ENCODE data around the gene CA5B.
A peak's percentile ranks its signal among the peaks of the same experiment; 100 is the strongest.
"Not testable (repeated sequence)": the region's sequence is repeated elsewhere in the genome, so short reads cannot be mapped to it uniquely, and the experiment has no call there.

The CA5B gene, protein sequence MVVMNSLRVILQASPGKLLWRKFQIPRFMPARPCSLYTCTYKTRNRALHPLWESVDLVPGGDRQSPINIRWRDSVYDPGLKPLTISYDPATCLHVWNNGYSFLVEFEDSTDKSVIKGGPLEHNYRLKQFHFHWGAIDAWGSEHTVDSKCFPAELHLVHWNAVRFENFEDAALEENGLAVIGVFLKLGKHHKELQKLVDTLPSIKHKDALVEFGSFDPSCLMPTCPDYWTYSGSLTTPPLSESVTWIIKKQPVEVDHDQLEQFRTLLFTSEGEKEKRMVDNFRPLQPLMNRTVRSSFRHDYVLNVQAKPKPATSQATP

GRCh38 chrX:15737959-15738902 is at the start of gene CA5B:
CA5B (plus strand) TSS chrX:15738270; CDS start chrX:15750024, 11,754 bp downstream.
- peak; percentile 91 for DNase-seq

GRCh38 chrX:15694941-15695451 is 43.1 kb upstream of the CA5B start:
- DNase-seq, result no peak

GRCh38 chrX:15696516-15696915 is 41.6 kb upstream of the CA5B start:
- no peak for DNase-seq

GRCh38 chrX:15702488-15703371 is 35.3 kb upstream of the CA5B start:
- DNase-seq, result no peak

DNA sequence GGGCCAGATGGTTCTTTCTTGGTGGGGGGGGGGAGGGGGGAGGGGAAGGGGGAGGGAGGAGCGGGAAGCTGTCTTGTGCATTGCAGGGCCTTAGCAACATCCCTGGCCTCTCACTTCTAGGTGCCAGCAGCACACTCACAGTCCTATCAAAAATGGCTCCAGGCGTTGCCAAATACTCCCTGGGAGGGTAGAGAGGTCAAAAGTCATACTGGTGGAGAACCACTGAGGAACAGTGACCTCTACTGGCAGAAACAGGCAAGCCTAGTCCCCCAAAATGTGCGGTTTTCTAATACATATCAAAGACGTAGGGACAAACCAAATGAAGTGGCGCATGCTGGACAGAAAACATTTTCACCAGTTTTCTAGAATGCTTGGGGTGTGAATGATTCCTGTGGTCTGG is 34.3 kb upstream of the CA5B start:
- not testable (repeated sequence) for DNase-seq

DNA sequence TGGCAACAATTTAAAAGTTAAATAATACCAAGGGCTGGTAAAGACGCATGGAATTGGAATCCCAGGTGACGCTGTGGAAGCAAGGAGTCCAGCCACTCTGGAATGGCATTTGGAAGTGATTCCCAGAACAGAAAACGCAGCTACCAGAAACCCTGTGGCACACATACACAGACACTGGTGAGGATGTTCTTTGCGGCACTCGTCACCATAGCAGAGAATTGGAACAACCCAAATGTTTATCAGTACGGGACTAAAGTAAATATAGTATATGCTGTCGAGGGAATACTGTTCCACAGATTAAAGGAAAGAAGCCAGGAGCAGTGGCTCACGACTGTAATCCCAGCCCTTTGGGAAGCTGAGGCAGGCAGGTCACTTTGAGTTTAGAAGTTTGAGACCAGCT is 33.8 kb upstream of the CA5B start:
- not testable (repeated sequence) for DNase-seq

- DNase-seq, result no peak
Measured at GRCh38 chrX:15714529-15714928, 23.5 kb upstream of the CA5B start.

DNA sequence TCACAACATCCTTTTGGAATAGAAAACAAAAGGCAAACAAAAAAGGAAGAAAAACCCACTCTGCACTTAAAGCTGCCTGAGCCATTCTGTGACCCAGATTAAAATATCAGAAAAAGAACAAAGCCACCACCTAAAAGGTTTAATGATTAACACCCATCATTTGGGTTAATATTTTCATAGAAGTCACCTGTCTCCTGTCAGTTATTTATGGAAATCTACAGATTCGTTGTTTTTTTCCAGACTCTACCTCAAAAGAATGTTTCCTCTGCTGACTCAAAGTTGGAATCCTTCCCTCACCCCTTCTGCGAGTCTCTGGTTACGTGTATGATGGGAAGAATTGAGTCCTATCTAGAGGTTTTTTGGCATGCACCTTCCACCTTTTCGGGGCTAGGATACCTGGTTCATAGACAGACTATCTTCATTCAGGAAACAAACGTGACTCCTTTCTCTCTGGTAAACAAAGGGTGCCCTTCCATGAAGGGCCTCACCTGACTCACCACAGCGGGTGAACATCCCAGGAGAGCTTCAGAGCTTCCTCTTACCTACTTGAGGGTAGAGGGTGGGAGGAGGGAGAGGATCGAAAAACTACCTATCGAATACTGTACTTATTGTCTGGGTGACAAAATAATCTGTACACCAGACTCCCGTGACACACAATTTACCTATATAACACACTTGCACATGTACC is 19.6 kb upstream of the CA5B start:
- DNase-seq, result no peak

- no peak for DNase-seq
Measured at GRCh38 chrX:15719324-15719968, 18.6 kb upstream of the CA5B start.

DNA sequence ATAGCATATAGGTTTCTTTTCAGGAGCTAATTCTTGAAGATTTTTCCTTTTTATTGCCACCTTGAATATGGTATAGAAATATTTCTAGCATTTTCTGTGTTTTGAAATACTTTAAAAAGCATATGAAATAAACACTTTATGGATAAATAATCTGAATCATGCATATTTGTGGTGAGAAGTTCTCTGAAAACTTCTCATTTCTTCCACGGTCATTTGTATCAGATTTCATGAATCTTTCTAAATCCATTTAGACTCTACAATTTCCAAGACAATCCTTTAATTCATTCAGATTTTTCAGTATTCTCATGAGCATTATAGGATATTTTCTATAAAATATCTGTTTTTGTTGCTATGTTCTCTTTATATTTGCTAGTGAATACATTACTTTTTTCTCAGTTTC is 16.2 kb upstream of the CA5B start:
- no peak for DNase-seq

DNA sequence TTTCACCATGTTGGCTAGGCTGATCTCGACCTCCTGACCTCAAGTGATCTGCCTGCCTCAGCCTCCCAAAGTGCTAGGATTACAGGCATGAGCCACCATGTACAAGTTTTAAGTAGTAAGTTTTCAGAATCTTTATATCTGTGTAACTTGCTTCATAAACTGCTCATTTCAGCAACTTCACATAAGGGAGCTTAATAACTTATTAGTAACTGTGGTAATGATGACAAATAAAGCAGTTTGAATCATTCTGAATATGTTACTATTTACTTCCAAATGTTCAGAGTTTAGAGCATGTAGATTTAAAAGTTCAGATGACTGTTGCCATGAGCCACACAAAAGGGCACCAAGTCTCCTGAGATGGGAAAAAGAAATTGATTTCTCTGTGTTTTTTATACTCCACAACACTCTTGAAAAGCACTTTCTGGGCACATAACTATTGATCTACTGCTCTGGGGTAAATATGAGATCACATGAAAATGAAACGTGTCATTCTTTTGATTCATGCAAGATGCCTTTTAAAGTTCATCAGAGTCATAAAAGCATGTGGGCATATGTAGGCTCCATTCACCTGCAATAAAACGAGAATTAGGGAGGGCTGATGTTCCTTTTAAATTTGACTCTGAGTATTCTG is 14.1 kb upstream of the CA5B start:
- no peak for DNase-seq

GRCh38 chrX:15724911-15725310 is 13.2 kb upstream of the CA5B start:
- no peak for DNase-seq

- DNase-seq, result not testable (repeated sequence)
Measured at GRCh38 chrX:15731368-15731767, 6.7 kb upstream of the CA5B start.

DNA sequence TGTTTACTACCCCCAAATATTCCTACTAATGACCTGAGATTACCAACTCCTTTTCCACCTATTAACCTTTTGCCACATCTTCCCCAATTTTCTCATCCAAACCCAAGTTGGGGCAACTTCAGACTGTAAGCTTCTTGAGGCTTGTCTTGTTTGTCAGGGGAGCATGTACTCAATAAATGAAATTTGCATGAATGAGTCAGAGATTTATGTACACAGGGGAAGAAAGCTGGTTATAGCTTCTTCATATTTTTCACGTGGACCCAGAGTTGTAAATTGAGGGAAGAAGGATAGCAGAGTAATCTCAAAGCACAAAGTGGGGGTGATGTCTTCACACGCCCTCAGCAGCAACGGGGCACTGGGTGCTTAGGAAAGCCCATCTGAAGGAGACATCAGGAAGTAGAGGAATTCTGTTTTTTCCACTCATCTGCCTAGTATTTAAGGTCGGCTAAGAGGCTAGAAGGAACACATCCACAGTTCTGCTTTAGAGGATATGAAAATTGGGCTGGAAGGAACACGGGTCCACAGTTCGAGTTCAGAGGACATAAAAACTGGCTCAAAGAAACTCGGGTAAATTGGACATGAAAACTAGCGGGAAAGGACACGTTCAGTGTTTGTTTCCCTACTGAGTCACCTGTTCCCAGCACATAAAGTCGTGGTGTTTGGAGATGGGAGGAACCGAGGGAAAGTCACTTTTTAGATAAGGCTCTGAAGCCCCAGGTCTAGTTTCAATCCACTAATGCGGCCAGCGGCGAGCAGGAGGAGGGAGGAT is 696 bp upstream of the CA5B start:
- DNase-seq, result no peak

DNA sequence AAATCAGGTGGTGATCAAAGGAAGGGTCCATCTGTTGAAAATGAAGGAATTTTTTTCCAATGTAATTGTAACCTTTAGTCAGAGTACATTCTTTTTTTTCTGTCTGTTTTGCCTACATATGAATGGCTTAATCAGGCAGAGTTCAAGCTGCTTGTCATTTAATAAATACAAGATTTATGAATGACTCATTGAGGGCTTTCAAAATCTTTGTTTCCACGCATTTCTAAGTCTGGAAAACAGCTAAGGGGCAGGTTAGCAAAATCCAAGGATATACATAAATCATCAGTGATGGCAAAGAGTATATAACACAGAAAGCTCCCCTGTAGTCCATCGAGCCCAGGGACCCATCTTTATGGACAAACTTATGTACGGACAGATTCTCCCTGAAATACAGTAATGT is 1.8 kb downstream of the CA5B start:
- no peak for DNase-seq

- DNase-seq, result no peak
Measured at GRCh38 chrX:15744181-15744867, 6.3 kb downstream of the CA5B start.

- DNase-seq, result no peak
Measured at GRCh38 chrX:15745179-15745578, 7.1 kb downstream of the CA5B start.

DNA sequence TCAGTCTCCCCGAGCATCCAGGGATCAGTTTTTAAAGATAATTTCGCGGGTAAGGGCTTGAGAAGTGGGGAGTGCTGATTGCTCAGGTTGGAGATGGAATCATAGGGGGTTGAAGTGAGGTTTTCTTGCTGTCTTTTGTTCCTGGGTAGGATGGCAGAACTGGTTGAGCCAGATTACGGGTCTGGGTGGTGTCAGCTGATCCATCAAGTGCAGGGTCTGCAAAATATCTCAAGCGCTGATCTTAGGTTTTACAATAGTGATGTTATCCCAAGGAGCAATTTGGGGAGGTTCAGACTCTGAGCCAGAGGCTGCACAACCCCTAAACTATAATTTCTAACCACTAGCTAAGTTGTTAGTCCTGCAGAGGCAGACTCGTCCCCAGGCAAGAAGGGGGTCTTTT is 8.6 kb downstream of the CA5B start:
- DNase-seq, result not testable (repeated sequence)

DNA sequence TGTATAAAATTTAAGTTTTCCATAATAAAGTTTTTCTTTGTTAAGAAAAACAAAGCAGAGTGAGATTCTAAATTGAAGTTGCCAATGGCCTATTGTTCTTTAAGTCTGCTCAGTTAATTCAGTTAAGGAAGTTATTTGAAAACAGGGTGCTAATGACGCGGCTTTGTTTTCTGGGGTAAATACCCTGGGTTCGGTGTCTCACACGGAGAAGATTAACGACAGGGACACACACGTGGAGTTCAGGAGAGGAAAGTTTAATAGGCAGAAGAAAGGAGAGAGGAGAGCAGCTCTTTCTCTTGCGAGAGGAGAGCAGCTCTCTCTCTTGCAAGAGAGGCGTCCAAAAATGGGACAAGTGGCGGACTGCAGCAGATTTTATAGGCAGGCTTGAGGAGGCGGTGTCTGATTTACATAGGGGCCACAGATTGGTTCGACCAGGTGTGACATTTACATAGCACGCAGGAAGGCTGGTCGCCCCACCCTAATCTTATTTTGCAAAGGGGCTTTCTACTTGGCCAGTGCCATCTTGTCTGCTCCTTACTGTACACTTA is 9.6 kb downstream of the CA5B start:
- DNase-seq, result no peak

All from stimulated activated naive CD4-positive, alpha-beta T cell treated with Interleukin-2 at 50 U/mL for 16 hours (primary cell).